Fibroblast of lung (primary cell): Measurements from ENCODE around the gene NUCB1. TPM values are rescaled to one million over a fixed set of nuclear protein-coding genes. Genes with fewer than 3 reads are reported as not detected.

Experiments
- DNase-seq, 2 donors: peaks; one replicate each; pipeline versions ENCODE4 v3.0.0 to v3.0.0-alpha.2; 2010; ENCODE audit warnings: low read depth in 2 of 2
- H2AFZ ChIP-seq: 2 replicates; pipeline ENCODE4 v1.5.1; 2012; ENCODE audit warnings: low read length, control low read depth, inconsistent platforms
- H3K27ac ChIP-seq: 2 replicates; pipeline ENCODE4 v1.5.1; 2011; ENCODE audit warnings: low read length, control low read depth; ENCODE audit not compliant: insufficient read depth
- H3K27me3 ChIP-seq: 2 replicates; pipeline ENCODE4 v1.5.1; 2011; ENCODE audit warnings: mild to moderate bottlenecking, low read length; ENCODE audit not compliant: control insufficient read depth, insufficient read depth
- H3K36me3 ChIP-seq: 2 replicates; pipeline ENCODE4 v1.5.1; 2011; ENCODE audit warnings: low read length; ENCODE audit not compliant: control insufficient read depth, insufficient read depth
- H3K4me1 ChIP-seq: 2 replicates; pipeline ENCODE4 v1.5.1; 2011; ENCODE audit warnings: low read length; ENCODE audit not compliant: control insufficient read depth, insufficient read depth; ENCODE audit errors: extremely low read depth
- H3K4me2 ChIP-seq: 2 replicates; pipeline ENCODE4 v1.5.1; 2011; ENCODE audit warnings: low read length, control low read depth; ENCODE audit not compliant: insufficient read depth; ENCODE audit errors: extremely low read depth
- H3K4me3 ChIP-seq, 4 experiments: fragments of 200-600 bp in 1 of 4; sonication (generic) in 1 of 4; replicated peaks in 1 of 4; 2 replicates each; pipeline ENCODE4 v1.5.1; 2011 to 2016; ENCODE audit warnings: low read length in 4 of 4, low read depth in 3 of 4, mild to moderate bottlenecking in 3 of 4, control low read depth in 2 of 4, inconsistent platforms in 1 of 4, mixed read lengths in 1 of 4; ENCODE audit not compliant: insufficient read depth in 1 of 4; ENCODE audit errors: control extremely low read depth in 1 of 4
- H3K79me2 ChIP-seq: 2 replicates; pipeline ENCODE4 v1.5.1; 2012; ENCODE audit warnings: mild to moderate bottlenecking, low read length, inconsistent platforms; ENCODE audit not compliant: control insufficient read depth, insufficient read depth
- H3K9ac ChIP-seq: 2 replicates; pipeline ENCODE4 v1.5.1; 2011; ENCODE audit warnings: mild to moderate bottlenecking, low read length, control low read depth; ENCODE audit not compliant: insufficient read depth
- H3K9me3 ChIP-seq: 2 replicates; pipeline ENCODE4 v1.5.1; 2012; ENCODE audit warnings: low read depth, low read length; ENCODE audit not compliant: control insufficient read depth, insufficient read depth
- H4K20me1 ChIP-seq: 2 replicates; pipeline ENCODE4 v1.5.1; 2011; ENCODE audit warnings: low read length; ENCODE audit not compliant: control insufficient read depth, insufficient read depth; ENCODE audit errors: extremely low read depth
- CTCF ChIP-seq, 2 donors: IDR thresholded peaks in 1 of 2; conservative IDR thresholded peaks in 1 of 2; 1 replicate in 1 of 2; 2 replicates in 1 of 2; pipeline ENCODE4 v1.5.1; 2011 to 2012; ENCODE audit warnings: low read length in 2 of 2, control low read depth in 1 of 2, inconsistent platforms in 1 of 2, low read depth in 1 of 2, mild to moderate bottlenecking in 1 of 2
- EZH2 ChIP-seq: IDR thresholded peaks from 2 replicates; pipeline ENCODE4 v1.5.1; 2012; ENCODE audit warnings: low read length, control low read depth, mild to moderate bottlenecking; ENCODE audit errors: missing control alignments
- polyA plus RNA-seq, 2 donors: library from polyadenylated mRNA; depleted of rRNA in 1 of 2; stranded (reverse) in 1 of 2; unstranded in 1 of 2; fragments of >200 nt; gene quantifications; 2 replicates each; pipeline ENCODE4 v1.2.1, GENCODE V29; 2011 to 2012; ENCODE audit warnings: missing spikeins in 1 of 2
- total RNA-seq: library from RNA; depleted of rRNA; stranded (reverse); fragments of >200 nt; gene quantifications from 2 replicates; pipeline ENCODE4 v1.2.1, GENCODE V29; 2014

Gene NUCB1
- total and polyA plus RNA-seq, 2 donors (not counting 1 experiment from before 2014, with no cell fraction given), result 129 to 130 TPM

- Histone ChIP-seq H3K9me3 (no peaks in the 10 kb centered on the region), H2AFZ (no peak overlapping the region), H3K4me2 (peak overlapping the region; percentile 85), H3K36me3 (peaks cover 22% of the 10 kb centered on the region), H3K4me3 (peak overlapping the region; percentile 39 to 99 (median 79)), H3K27me3 (no peaks in the 10 kb centered on the region), H4K20me1 (peaks cover 6% of the 10 kb centered on the region), H3K79me2 (peaks cover 19% of the 10 kb centered on the region), H3K27ac (peak overlapping the region; percentile 23), H3K4me1 (peaks cover 19% of the 10 kb centered on the region), H3K9ac (peak overlapping the region; percentile 34)
- no peak for TF ChIP-seq CTCF (conservative IDR thresholded peaks at IDR 0.05 in 1 of 2, IDR thresholded peaks at IDR 0.05 in 1 of 2; ENCODE audit: low read depth in 1 of 2, low read length in 2 of 2)
- no peak for TF ChIP-seq EZH2
- DNase-seq, result no peak
These were observed 66.6 kb downstream of the NUCB1 start for GRCh38 chr19:48966541-48967345.

DNA sequence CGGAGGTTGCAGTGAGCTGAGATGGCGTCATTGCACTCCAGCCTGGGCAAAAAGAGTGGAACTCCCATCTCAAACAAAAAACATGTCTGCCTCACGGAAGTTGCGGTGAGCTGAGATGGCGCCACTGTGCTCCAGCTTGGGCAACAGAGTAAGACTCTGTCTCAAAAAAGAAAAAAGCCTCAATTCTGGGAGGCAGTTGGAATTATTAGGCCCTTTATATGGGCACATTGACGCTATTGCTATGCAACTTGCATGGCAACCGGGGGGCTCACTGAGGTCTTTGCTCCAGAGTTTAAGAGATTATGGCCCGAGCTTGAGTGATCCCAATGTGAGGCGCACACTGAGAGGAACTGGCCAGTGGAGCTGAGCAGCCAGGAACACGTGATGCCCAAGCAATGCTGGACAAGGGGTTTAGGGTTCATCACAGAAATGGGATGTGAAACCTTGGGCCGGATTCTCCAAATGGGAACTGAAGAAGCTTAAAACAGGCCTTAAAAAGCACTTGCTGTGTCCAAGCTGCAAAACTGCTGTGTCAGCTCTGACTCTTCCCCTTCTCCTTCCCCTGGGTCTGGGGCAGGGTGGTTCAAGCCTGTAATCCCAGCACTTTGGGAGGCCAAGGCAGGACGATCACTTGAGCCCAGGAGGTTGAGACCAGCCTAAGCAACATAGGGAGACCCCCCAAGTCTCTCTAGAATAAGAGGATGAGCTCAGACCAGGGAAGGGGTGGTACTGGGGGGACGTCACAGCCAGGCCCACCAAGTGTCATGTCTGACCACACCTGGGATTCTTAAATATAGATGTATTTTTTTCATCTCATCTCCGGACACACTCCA lies 67.5 kb downstream of the NUCB1 start:
- Histone ChIP-seq H3K79me2 (peaks cover 19% of the 10 kb centered on the region), H3K4me2 (peak overlapping the region; percentile 9), H3K27ac (no peak overlapping the region), H3K4me1 (peaks cover 15% of the 10 kb centered on the region), H3K9me3 (no peaks in the 10 kb centered on the region), H3K27me3 (no peaks in the 10 kb centered on the region), H2AFZ (no peak overlapping the region), H3K9ac (no peak overlapping the region), H4K20me1 (peaks cover 6% of the 10 kb centered on the region), H3K4me3 (peak overlapping the region in 2 of 4 experiments; percentile 94 to 99), H3K36me3 (peaks cover 20% of the 10 kb centered on the region)
- TF ChIP-seq CTCF (conservative IDR thresholded peaks at IDR 0.05 in 1 of 2, IDR thresholded peaks at IDR 0.05 in 1 of 2; ENCODE audit: low read depth in 1 of 2, low read length in 2 of 2) (no peak), EZH2 (no peak)
- peak; percentile 49 to 78 for DNase-seq

DNA sequence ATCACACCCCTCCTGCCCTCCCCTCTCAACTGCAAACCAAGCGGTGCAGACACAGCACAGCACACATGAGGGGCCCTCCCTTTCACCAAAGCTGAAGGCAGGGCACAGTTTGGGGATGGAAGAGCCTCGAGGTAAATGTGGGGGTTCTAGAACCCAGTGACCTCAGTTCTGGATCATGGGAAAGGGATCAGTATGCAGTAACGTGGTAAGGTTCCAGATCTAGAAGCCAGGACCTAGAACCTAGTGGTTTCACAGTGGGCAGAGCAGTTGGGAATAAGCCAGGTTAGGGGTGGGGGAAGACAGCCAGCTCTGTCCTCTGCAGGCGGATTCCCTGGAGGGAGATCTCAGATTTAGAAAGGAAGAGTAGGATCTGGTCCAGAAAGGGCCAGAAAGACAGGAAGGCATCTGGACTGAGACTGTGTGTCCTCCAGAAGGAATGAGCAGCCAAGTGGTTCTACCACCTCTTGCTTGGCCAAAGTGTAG lies 68.1 kb downstream of the NUCB1 start:
- TF ChIP-seq EZH2 (no peak), CTCF (conservative IDR thresholded peaks at IDR 0.05 in 1 of 2, IDR thresholded peaks at IDR 0.05 in 1 of 2; ENCODE audit: low read depth in 1 of 2, low read length in 2 of 2) (no peak)

More for the DNA sequence above, 68.1 kb downstream of the NUCB1 start:
- Histone ChIP-seq H3K4me3 (peak overlapping the region in 1 of 4 experiments; percentile 94), H4K20me1 (peaks cover 6% of the 10 kb centered on the region), H3K36me3 (peaks cover 20% of the 10 kb centered on the region), H3K79me2 (peaks cover 19% of the 10 kb centered on the region), H3K9ac (no peak overlapping the region), H3K27ac (no peak overlapping the region), H3K4me2 (no peak overlapping the region), H3K9me3 (no peaks in the 10 kb centered on the region), H2AFZ (no peak overlapping the region), H3K27me3 (no peaks in the 10 kb centered on the region), H3K4me1 (peaks cover 14% of the 10 kb centered on the region)
- peak in 1 of 2 donors; percentile 53 for DNase-seq
